Endothelial cell of umbilical vein (primary cell): Measurements from ENCODE around the gene PTPRD. TPM values are rescaled to one million over a fixed set of nuclear protein-coding genes. Genes with fewer than 3 reads are reported as not detected.

ENCODE experiments used
- BruUV-seq: library from RNA; stranded (reverse); fragments of 400-500 nt; replicated peaks from 2 replicates; lab custom pipeline; 2021; lab: Mats Ljungman, UMichigan
- CTCF ChIA-PET: fragments of 300-600, 350-600 bp; sonication (Branson Sonifier 250); formaldehyde crosslinking; loops from one replicate; lab custom pipeline; 2021; ENCODE audit warnings: antibody characterized with exemption, inconsistent platforms; lab: Charles Lee
- POLR2A ChIA-PET: fragments of 300-600, 350-600 bp; sonication (Branson Sonifier 250); formaldehyde crosslinking; loops from one replicate; lab custom pipeline; 2021; ENCODE audit warnings: antibody characterized with exemption, inconsistent platforms; lab: Charles Lee
- DNase-seq: peaks from one replicate; pipeline ENCODE4 v3.0.0-alpha.2; 2011; ENCODE audit warnings: low read depth, low spot score
- FAIRE-seq: peaks from 2 replicates; lab custom pipeline; 2011; peaks lifted over from hg19 to GRCh38; lab: Jason Lieb, UNC
- H2AFZ ChIP-seq: 2 replicates; pipeline ENCODE4 v1.6.0; 2012; ENCODE audit warnings: low read depth, low read length, control low read depth, inconsistent platforms
- H3K27ac ChIP-seq: 2 replicates; pipeline ENCODE4 v1.5.1; 2011; ENCODE audit warnings: low read depth, mild to moderate bottlenecking, control low read depth, low read length, moderate library complexity; ENCODE audit not compliant: insufficient read depth
- H3K27me3 ChIP-seq, 2 experiments: 2 replicates each; pipeline versions ENCODE4 v1.6.0 to v1.6.1; 2011; ENCODE audit warnings: low read length in 2 of 2, mixed read lengths in 1 of 2; ENCODE audit not compliant: control insufficient read depth in 2 of 2, insufficient read depth in 2 of 2
- H3K36me3 ChIP-seq, 2 experiments: 2 replicates in 1 of 2; 3 replicates in 1 of 2; pipeline ENCODE4 v1.5.1; 2011; ENCODE audit warnings: low read length in 2 of 2, mild to moderate bottlenecking in 1 of 2, moderate library complexity in 1 of 2; ENCODE audit not compliant: control insufficient read depth in 2 of 2, insufficient read depth in 2 of 2; ENCODE audit errors: extremely low read depth in 1 of 2
- H3K4me1 ChIP-seq: 3 replicates; pipeline ENCODE4 v1.5.1; 2011; ENCODE audit warnings: mild to moderate bottlenecking, low read length; ENCODE audit not compliant: control insufficient read depth, insufficient read depth; ENCODE audit errors: extremely low read depth
- H3K4me2 ChIP-seq: 2 replicates; pipeline ENCODE4 v1.6.1; 2011; ENCODE audit warnings: low read length, control low read depth, mixed read lengths; ENCODE audit not compliant: insufficient read depth
- H3K4me3 ChIP-seq, 3 experiments: fragments of 200-600 bp in 1 of 3; sonication (generic), shearing (Covaris generic) in 1 of 3; replicated peaks in 1 of 3; 2 replicates each; pipeline ENCODE4 v1.5.1; 2011 to 2016; ENCODE audit warnings: control low read depth in 3 of 3, low read length in 3 of 3, mild to moderate bottlenecking in 2 of 3, inconsistent platforms in 1 of 3, low read depth in 1 of 3, moderate library complexity in 1 of 3; ENCODE audit not compliant: insufficient read depth in 1 of 3
- H3K79me2 ChIP-seq: 2 replicates; pipeline ENCODE4 v1.6.0; 2012; ENCODE audit warnings: low read length, inconsistent platforms; ENCODE audit not compliant: control insufficient read depth, insufficient read depth
- H3K9ac ChIP-seq: replicated peaks from 2 replicates; pipeline ENCODE3; 2011; ENCODE audit warnings: low read length, control low read depth; ENCODE audit not compliant: insufficient read depth; ENCODE audit errors: extremely low read depth
- H3K9me1 ChIP-seq: replicated peaks from 3 replicates; pipeline ENCODE4 v1.6.0; 2011; ENCODE audit warnings: mild to moderate bottlenecking, low read length; ENCODE audit not compliant: control insufficient read depth, insufficient read depth; ENCODE audit errors: extremely low read depth
- H3K9me3 ChIP-seq: replicated peaks from 2 replicates; pipeline ENCODE4 v1.5.1; 2012; ENCODE audit warnings: low read length, inconsistent platforms; ENCODE audit not compliant: control insufficient read depth, insufficient read depth
- H4K20me1 ChIP-seq: replicated peaks from 2 replicates; pipeline ENCODE3; 2011; ENCODE audit warnings: mild to moderate bottlenecking, low read length; ENCODE audit not compliant: control insufficient read depth, insufficient read depth; ENCODE audit errors: extremely low read depth
- EZH2 ChIP-seq: IDR thresholded peaks from 2 replicates; pipeline ENCODE4 v1.6.1; 2012; ENCODE audit warnings: borderline replicate concordance, low read depth, mild to moderate bottlenecking, moderate library complexity, low read length, inconsistent platforms; ENCODE audit not compliant: severe bottlenecking
- FOS ChIP-seq: IDR thresholded peaks from 2 replicates; pipeline ENCODE4 v1.6.1; 2011; ENCODE audit warnings: mild to moderate bottlenecking, low read length, moderate library complexity, borderline replicate concordance; ENCODE audit not compliant: insufficient read depth
- GATA2 ChIP-seq: IDR thresholded peaks from 2 replicates; pipeline ENCODE4 v1.7.0; 2011; ENCODE audit warnings: low read depth, mild to moderate bottlenecking, moderate library complexity, mixed read lengths, low read length; ENCODE audit not compliant: insufficient read length, insufficient read depth
- JUN ChIP-seq: IDR thresholded peaks from 2 replicates; pipeline ENCODE4 v1.6.1; 2011; ENCODE audit warnings: borderline replicate concordance, low read depth; ENCODE audit not compliant: insufficient read length, insufficient read depth
- MYC ChIP-seq: IDR thresholded peaks from one replicate; pipeline ENCODE4 v1.6.1; 2011; ENCODE audit warnings: mild to moderate bottlenecking, low read depth, low read length
- POLR2A ChIP-seq: IDR thresholded peaks from 2 replicates; pipeline ENCODE4 v1.6.1; 2012; ENCODE audit warnings: low read depth, mild to moderate bottlenecking, control low read depth, low read length
- POLR2AphosphoS5 ChIP-seq: IDR thresholded peaks from 2 replicates; pipeline ENCODE4 v1.6.1; 2012; ENCODE audit warnings: low read depth, mild to moderate bottlenecking, control low read depth, low read length, moderate library complexity; ENCODE audit not compliant: insufficient read depth
- dilution Hi-C: fragments of 300-500 bp; cut with MboI; formaldehyde crosslinking; loops from one replicate; pipeline ENCODE4 v1.15.0; 2019; ENCODE audit warnings: low sequenced_read_pairs; ENCODE audit not compliant: extremely low pct_ligation_motif_present
- intact Hi-C: fragments of 100-400 bp; cut with micrococcal nuclease; formaldehyde crosslinking; loops from one replicate; pipeline ENCODE4 v1.10.0; 2022
- polyA plus RNA-seq, 4 experiments: library from polyadenylated mRNA; depleted of rRNA in 3 of 4; stranded (reverse) in 3 of 4; unstranded in 1 of 4; fragments of >200 nt; gene quantifications; 2 replicates each; pipeline versions ENCODE4 v1.2.1 to v1.2.3, GENCODE V29; 2011 to 2012; ENCODE audit warnings: missing spikeins in 1 of 4
- total RNA-seq: library from RNA; stranded (reverse); gene quantifications from 2 replicates; pipeline ENCODE4 v1.2.3, GENCODE V29; 2021
- TF ChIP-seq, protein P1 (sequence below), 2 donors: IDR thresholded peaks; 1 replicate in 1 of 2; 2 replicates in 1 of 2; pipeline ENCODE4 v1.5.1; 2011; ENCODE audit warnings: low read length in 2 of 2, mild to moderate bottlenecking in 2 of 2, moderate library complexity in 2 of 2, control low read depth in 1 of 2, inconsistent platforms in 1 of 2, low read depth in 1 of 2; ENCODE audit not compliant: insufficient read depth in 1 of 2; ENCODE audit errors: extremely low read depth in 1 of 2
- TF ChIP-seq, protein P2 (sequence below): IDR thresholded peaks from 2 replicates; pipeline ENCODE4 v1.6.1; 2011; ENCODE audit not compliant: insufficient read depth, insufficient read length

PTPRD gene
- total and polyA plus RNA-seq, 2 donors (not counting 3 experiments of a cell fraction or from before 2014, with no cell fraction given) = 5.5 to 5.7 TPM

DNA sequence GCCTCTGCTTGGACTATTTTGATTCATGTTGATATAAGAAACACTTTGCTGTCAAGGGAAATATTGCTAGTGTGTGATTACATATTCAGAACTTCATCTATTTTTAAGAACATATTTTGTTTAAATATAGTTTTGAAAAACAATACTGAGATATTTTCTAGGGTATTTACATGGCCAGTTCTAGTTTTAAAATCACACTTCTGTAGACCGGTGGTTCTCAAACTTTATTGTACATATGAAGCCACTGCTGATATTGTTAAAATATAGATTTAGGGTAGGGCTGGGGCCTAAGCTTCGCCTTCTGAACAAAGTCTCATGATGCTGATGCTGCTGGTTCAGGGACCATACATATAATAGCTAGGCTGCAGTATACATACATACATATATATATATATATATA lies 1000.0 kb downstream of the PTPRD start:
- Histone ChIP-seq H3K4me1 (no peaks in the 10 kb centered on the region), H3K36me3 (no peaks in the 10 kb centered on the region), H2AFZ (no peak overlapping the region), H3K4me2 (no peak overlapping the region), H3K9ac (no peak overlapping the region), H3K9me1 (no peaks in the 10 kb centered on the region), H3K79me2 (no peaks in the 10 kb centered on the region), H3K4me3 (no peak overlapping the region), H3K9me3 (no peaks in the 10 kb centered on the region), H4K20me1 (no peaks in the 10 kb centered on the region), H3K27ac (no peak overlapping the region), H3K27me3 (peaks cover 0 to 1% of the 10 kb centered on the region in 2 experiments)
- TF ChIP-seq GATA2 (no peak), EZH2 (no peak), JUN (no peak), MYC (no peak)
- TF ChIP-seq, protein P1, sequence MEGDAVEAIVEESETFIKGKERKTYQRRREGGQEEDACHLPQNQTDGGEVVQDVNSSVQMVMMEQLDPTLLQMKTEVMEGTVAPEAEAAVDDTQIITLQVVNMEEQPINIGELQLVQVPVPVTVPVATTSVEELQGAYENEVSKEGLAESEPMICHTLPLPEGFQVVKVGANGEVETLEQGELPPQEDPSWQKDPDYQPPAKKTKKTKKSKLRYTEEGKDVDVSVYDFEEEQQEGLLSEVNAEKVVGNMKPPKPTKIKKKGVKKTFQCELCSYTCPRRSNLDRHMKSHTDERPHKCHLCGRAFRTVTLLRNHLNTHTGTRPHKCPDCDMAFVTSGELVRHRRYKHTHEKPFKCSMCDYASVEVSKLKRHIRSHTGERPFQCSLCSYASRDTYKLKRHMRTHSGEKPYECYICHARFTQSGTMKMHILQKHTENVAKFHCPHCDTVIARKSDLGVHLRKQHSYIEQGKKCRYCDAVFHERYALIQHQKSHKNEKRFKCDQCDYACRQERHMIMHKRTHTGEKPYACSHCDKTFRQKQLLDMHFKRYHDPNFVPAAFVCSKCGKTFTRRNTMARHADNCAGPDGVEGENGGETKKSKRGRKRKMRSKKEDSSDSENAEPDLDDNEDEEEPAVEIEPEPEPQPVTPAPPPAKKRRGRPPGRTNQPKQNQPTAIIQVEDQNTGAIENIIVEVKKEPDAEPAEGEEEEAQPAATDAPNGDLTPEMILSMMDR (IDR thresholded peaks at IDR 0.05; ENCODE audit: extremely low read depth in 1 of 2, insufficient read depth in 1 of 2, low read depth in 1 of 2, low read length in 2 of 2) = no peak
- FAIRE-seq = no peak
- dilution Hi-C loops (no loop called here), intact Hi-C loops (no loop called here)
- ChIA-PET CTCF (interaction anchor here (0.9 to 1.2 kb wide), 2 partner anchors 179 kb away, joined by 4 to 11 read pairs; no protein-coding TSS in a partner anchor), POLR2A (no interaction called here)
- no peak for DNase-seq
- BruUV-seq = no TSS peak

DNA sequence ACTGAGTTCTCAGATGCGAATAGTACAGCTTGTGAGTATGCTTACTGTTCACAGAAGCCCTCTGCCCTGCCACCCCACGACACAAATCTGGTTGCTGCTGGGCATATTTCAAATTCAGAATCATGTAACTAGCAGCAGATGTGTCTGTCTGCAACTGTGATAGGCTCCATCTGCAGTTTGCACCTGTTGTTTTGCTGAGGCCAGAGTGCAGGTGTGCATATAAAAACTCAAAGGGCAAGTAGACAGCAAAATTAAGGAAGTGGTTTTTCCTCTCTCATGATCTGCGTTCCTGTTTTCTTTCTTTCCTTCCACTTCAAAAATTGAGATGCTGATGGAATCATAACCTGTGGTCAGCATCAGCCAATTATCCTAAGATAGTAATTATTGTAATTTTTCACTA lies 1000.5 kb downstream of the PTPRD start:
- CTCF ChIA-PET = interaction anchor here (1.2 kb wide), 1 partner anchor 179 kb away, joined by 11 read pairs; no protein-coding TSS in a partner anchor
- FAIRE-seq = no peak

More for the DNA sequence above, 1000.5 kb downstream of the PTPRD start:
- H3K4me1 ChIP-seq = no peaks in the 10 kb centered on the region
- no peaks in the 10 kb centered on the region for H3K36me3 ChIP-seq
- H3K79me2 ChIP-seq = no peaks in the 10 kb centered on the region
- intact Hi-C loops = no loop called here
- POLR2A ChIA-PET = no interaction called here
- H4K20me1 ChIP-seq = no peaks in the 10 kb centered on the region
- TF ChIP-seq GATA2 = no peak
- TF ChIP-seq, protein P2, sequence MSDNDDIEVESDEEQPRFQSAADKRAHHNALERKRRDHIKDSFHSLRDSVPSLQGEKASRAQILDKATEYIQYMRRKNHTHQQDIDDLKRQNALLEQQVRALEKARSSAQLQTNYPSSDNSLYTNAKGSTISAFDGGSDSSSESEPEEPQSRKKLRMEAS = no peak
- TF ChIP-seq, protein P1 (IDR thresholded peaks at IDR 0.05; ENCODE audit: extremely low read depth in 1 of 2, insufficient read depth in 1 of 2, low read depth in 1 of 2, low read length in 2 of 2) = no peak
- no peak for TF ChIP-seq JUN
- no peak for TF ChIP-seq POLR2A
- no peak for TF ChIP-seq EZH2
- no peak for TF ChIP-seq FOS
- no peak for TF ChIP-seq MYC
- TF ChIP-seq POLR2AphosphoS5 = no peak
- BruUV-seq = no TSS peak
- H3K9me1 ChIP-seq = no peaks in the 10 kb centered on the region
- H3K9ac ChIP-seq = no peak overlapping the region
- peaks cover 0 to 2% of the 10 kb centered on the region in 2 experiments for H3K27me3 ChIP-seq
- no peak overlapping the region for H3K4me2 ChIP-seq
- no peak overlapping the region for H3K27ac ChIP-seq
- DNase-seq = peak; percentile 30
- no peak overlapping the region for H3K4me3 ChIP-seq
- no peak overlapping the region for H2AFZ ChIP-seq
- dilution Hi-C loops = no loop called here
- no peaks in the 10 kb centered on the region for H3K9me3 ChIP-seq
